Limb (tissue), 2 donors: Measurements from ENCODE around the gene CCT5.
"Not testable (repeated sequence)": the region's sequence is repeated elsewhere in the genome, so short reads cannot be mapped to it uniquely, and the experiment has no call there.

ENCODE experiments used
- DNase-seq, 2 donors: peaks; one replicate each; pipeline ENCODE4 v3.0.0-alpha.2; 2016; ENCODE audit errors: extremely low spot score in 2 of 2

The CCT5 gene

DNA sequence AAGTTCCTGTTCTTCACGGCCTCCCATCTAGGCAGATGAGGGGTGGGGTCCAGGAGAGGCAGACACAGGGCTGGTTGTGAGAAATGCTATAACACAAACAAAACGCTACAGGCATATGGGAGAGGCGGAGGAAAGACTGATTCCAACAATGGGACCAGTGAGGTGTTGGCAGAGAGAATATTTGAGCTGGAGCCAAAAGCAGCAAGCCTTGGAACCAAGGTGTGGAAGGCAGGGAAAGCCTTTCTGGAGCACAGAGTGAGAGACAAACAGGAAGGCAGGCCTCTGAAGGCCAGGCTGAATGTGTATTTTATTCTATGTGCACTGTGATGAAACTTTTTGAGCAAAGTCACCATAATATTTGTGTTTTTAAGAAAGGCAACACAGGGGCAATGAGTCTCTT is 3.3 kb upstream of the CCT5 start:
- DNase-seq = no peak

DNA sequence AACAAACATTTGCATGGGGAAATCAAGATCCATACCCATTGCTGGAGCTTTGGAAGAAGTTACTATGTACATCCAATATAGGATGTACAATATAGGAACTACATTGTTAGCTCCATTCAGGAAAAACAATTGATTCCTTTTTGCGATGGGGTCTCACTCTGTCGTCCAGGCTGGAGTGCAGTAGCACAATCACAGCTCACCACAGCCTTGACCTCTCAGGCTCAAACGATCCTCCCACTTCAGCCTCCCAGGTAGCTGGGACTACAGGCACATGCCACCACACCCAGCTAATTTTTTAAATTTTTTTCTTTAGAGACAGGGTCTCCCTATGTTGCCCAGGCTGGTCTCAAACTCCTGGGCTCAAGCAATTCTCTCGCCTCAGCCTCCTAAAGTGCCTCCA is 2.9 kb upstream of the CCT5 start:
- DNase-seq = not testable (repeated sequence)

DNA sequence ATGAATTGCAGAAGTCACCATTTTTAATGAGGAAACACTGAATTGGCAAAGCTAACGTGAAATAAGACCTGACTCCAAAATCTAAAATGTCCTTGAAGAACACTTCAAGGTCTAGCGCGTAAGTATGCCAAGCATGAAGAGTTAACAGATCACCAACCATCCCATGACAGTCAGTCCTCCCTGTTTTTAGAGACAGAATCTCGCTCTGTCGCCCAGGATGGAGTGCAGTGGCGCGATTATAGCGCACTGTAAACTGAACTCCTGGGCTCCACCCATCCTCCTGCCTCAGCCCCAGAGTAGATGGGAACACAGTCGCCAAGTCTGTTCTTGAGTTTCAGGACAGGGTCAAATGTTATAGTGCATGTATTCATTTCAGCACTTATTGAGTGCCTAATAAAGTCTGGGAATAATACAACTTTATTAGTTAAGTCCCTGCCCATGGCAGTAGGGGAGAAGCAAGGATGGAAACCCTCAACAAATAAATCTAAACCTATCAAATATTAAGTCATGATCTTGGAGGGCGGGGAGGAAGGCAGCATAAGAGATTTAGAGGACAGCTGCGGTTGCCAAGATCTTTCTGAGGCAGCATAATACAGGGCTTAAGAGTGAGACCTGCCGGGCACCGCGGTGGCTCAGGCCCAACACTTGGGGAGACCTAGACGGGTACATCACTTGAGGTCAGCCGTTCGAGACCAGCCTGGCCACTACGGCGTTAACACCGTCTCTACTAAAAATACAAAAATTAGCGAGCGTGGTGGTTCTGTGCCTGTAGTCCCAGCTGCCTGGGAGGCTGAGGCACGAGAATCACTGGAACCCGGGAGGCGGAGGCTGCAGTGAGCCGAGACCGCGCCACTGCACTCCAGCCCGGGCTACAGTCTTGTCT is 1.5 kb upstream of the CCT5 start:
- no peak for DNase-seq

DNA sequence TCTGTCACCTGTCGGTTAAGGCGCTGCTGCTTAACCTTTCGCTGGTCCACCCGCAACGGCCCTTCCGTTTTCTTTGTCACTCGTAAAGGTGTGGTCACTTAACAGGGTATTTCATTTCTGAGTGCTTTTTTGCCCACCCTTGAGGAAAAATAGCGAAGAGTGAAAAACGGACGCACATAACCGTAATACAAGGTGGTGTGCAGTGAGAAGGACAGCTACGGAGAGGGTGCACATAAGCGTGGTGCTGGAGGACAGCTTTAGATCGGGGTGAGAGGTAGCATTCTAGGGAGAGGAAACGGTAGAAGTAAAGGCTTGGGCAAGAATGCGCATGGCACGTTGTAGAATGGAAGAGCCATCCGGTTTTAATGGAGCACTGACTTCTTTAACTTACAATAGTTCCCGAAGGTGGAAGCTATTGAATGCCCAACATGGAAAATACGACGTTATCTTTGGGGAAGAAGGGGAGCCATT is 761 bp downstream of the CCT5 start:
- no peak for DNase-seq

DNA sequence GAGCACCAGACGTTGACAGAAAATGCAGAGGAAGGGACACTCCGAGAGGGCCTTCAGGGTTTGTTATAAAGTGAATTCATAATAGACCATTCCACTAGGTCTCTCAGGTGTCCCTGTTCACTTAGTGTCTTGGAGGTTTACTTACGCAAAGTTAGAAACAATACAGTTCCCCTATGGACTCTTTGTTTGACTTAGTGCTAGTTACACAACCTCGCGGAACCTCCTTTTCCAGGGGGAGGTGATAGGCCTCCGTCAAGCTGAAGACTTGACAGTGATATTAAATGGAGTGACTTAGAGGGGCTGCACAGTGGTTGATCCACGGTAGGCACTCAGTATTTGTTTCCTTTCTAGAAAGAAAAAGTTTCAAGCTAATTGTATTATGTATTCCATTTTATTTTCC is 1.3 kb downstream of the CCT5 start:
- DNase-seq = no peak

DNA sequence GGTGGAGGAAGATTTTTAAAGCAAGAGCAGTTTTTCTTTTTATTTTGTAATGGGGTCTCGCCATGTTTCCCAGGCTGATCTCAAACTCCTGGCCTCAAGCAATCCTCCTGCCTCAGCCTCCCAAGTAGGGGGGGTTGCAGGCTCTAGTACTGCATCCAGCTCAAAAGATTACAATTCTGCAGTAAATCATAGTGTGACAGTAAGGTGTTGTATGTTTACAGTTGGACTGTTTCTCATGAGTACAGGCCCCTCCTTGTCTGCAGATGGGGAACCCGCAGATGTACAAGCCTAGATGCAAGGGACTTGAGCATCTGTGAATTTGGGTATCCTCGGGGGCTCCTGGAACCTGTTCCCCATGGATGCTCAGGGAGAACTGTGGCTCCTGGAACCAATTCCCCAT is 3.3 kb downstream of the CCT5 start:
- DNase-seq = no peak

DNA sequence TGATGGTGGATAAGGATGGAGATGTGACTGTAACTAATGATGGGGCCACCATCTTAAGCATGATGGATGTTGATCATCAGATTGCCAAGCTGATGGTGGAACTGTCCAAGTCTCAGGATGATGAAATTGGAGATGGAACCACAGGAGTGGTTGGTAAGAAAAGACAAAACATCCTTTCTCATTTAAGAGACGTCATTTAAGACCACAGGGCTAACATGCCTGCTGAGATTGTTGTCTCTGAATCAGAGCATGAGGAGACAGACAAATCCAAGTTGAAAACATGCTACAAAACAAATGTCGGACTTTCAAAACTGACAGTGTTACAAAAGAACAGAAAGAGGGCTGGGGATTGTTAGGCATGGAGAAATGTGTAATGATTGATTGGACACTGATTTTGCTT is 4.6 kb downstream of the CCT5 start:
- no peak for DNase-seq

DNA sequence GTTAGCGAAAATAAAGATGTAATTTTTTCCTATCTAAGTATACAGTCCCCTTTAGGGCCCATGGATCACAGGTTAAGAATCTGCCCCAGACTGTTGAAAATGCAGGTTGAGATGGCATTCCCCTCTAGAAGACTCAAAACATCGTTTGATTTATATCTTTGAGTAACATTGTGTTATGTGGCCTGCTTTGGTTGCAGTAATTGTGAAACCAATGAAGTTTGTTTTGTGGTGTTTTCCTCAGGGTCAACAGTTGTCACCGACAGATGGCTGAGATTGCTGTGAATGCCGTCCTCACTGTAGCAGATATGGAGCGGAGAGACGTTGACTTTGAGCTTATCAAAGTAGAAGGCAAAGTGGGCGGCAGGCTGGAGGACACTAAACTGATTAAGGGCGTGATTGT is 7.8 kb downstream of the CCT5 start:
- DNase-seq = no peak

DNA sequence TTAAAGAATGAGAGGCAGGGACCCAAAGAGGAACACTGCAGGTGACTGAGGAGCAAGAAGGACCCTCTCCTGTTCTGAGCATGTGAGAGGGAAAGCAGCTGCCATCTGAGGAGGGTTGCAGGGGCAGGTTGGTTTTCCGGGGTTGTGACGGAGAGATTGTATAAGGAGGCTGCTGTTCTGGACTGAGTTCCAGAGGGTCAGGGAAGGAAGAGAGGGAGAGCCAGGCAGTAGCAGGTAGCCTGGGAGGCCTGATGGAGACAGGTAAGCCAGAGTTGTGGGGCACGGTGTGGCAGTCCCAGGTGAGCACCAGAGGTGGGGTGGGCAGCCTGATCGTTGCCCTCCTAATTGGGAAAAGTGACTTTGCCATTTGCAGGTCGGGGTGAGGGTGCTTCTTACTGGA is 9.8 kb downstream of the CCT5 start:
- no peak for DNase-seq

DNA sequence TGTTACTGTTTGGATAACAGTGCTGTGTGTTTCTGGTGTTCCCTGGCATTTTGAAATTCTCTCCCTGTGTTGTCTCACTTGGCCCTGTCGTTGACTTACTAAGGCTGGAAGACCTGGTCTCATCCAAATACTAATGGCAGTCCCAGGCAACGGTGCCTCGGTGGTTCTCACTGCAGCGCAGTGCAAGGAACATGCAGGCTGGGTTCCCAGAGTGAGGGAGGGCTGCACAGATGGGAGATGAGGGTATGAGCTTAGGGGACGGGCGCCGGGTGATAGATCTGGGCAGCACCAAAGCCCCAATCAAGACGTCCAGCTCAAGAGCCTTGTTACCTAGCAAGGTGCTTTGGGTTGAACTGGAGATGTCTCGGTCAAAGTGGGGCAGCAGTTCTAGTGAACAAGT is 11.0 kb downstream of the CCT5 start:
- DNase-seq = no peak

DNA sequence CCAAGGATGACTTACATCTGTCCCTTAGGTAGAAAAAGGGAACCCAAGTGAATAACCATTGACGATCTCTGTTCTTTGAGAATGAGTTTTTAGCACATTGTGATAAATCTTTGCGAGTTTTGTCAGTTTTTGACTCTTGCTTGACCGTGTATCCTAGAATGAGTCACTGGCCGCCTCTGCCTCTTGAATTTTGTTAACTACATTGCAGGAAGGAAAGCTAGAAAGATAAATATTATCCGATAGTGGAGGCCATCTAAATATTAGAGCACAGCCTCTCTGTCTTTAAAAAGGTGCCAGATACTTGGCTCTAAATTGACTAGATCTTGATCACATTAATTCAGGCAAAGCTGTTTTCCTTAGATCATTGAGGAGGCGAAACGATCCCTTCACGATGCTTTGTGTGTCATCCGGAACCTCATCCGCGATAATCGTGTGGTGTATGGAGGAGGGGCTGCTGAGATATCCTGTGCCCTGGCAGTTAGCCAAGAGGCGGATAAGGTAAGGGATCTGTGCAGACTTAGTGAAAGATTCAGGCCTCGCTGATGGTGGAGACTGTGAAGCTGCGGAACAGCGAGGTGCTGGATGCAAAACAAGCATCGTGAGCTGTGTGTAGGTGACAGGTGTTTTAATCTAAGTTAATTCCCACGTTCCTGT is 12.2 kb downstream of the CCT5 start:
- DNase-seq = no peak

DNA sequence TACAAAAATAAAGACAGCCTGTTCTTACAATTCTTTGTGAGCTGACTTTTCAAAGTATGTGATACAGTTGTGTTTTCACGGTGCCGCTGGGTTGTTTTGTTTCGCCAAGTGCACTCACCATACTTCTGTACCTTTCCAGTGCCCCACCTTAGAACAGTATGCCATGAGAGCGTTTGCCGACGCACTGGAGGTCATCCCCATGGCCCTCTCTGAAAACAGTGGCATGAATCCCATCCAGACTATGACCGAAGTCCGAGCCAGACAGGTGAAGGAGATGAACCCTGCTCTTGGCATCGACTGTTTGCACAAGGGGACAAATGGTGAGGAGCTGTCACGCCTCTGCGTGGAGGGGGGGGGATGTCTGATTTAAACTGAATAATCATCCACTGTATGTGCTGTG is 12.9 kb downstream of the CCT5 start:
- no peak for DNase-seq

DNA sequence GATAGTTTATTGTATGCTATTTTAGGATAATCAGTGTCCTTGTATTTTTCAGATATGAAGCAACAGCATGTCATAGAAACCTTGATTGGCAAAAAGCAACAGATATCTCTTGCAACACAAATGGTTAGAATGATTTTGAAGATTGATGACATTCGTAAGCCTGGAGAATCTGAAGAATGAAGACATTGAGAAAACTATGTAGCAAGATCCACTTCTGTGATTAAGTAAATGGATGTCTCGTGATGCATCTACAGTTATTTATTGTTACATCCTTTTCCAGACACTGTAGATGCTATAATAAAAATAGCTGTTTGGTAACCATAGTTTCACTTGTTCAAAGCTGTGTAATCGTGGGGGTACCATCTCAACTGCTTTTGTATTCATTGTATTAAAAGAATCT is 14.5 kb downstream of the CCT5 start:
- DNase-seq = no peak

DNA sequence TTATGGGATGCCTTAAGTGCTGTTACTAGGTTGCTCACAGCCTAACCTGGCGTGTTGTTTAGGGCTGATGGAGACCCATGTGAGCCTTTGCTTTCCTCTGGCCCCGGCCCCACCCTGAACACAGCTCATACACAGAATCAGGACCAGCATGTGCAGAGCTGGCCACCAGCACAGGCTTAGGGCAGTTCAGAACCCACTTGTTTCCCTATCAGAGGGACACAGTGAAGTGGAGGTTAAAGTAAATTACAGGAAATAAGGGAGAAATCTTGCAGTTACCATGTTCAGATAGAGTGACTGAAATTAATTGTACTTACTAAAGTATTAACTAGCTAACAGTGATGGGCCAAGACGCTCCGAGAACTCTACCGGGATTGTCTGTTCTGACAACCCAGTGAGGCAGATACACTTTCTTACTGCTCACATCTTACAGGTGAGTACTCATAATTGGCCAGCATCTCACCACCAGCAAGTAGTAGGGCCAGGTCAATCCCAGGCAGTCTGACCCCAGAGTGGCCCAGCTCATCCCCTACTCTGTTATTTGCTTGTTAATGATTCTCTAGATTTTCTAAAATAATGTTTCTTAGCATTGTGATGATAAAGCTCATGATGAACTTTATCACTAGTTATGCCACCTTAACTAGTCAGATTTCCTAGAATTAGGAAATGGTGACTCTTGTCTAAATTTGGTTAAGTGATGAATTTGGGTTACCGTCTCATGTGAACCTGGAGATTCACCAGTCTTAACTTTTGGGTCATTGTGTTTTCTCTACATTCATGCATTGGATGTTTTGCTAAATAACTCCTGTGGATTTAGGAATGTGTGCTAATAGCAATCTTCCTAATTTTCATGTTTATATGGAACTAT is 15.4 kb downstream of the CCT5 start:
- no peak for DNase-seq

DNA sequence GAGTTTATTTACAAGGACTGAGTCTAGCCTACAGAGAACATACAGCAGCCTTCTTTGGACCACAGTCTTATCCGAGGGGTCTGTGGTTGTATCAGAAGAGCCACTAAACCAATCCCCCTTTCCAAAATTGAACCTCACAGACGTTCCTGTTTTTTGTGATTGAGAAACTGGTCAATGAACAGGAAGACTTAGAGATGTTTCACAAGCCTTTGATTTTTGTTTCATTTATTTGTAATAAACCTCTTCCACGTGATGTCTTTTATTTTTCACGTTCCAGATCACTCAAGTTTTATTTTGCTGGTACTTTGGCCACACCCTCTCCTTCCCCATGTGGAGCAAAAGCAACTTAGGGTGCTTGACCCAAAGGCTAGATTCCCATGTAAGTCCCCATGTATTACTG is 16.1 kb downstream of the CCT5 start:
- no peak for DNase-seq

DNA sequence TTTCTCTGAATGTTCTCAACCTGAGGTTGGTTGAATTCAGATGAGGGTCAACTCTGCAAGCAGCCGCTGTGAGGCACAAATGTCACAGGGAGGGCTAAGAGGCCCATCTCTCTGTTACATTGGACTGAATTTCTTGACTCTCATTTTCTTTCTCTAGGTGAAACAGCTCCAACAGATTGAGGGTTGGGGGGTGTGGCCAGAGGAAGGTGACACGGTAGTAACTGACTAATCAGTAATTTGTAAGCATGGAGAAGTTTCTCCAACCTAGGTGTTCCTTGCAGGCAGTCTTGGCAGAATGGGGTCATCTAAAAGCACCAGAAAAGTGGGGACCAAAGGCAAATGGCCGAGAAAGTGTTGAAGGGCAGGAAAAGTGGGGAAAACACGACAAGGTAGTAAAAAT is 16.8 kb downstream of the CCT5 start:
- no peak for DNase-seq

DNA sequence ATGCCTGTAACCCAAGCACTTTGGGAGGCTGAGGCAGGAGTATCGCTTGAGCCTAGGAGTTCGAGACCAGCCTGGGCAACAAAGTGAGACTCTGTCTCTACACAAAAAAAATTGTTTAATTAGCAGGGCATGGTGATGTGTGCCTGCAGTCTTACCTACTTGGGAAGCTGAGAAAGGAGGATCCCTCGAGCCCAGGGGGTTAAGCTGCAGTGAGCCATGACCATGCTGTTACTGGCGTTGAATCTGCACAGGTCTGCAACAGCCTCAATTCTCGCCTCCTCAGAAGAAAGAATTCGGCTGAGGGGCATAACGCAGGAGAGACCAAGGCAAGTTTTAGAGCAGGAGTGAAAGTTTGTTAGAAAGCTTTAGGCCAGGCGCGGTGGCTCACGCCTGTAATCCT is 18.0 kb downstream of the CCT5 start:
- DNase-seq = no peak

DNA sequence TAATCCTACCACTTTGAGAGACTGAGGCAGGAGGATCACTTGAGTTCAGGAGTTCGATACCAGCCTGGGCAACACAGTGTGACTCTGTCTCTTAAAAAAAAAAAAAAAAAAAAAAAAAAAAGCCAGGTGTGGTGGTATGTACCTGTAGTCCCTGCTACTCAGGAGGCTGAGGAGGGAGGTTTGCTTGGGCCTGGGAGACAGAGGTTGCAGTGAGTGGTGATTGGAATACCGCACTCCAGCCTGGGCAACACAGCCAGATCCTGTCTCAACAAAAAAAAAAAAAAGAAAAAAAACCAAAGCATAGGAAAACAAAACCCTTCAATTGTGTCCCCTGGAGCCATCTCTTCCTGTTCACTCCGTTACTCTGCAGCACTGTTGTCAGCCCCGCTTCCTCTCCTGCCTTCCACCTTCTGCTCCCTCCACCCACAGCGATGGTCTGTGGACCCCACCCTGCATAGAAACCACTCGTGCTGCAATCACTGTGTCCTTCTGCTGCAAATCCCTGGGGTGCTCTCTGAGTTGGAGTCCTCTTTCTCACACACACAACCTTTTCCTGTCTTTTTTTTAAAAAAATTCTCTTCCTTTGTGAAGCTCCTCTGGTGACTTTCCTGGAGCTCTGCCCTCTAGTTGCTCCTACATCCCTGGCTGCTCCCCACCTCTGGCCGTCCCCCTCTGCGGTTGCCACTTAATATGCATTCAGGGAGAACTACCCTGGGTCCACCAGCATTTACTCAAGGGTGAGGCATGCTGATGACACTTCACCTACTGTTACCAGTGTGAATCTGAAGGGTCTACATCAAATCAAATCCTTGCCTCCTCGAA is 22.2 kb downstream of the CCT5 start:
- DNase-seq = no peak

DNA sequence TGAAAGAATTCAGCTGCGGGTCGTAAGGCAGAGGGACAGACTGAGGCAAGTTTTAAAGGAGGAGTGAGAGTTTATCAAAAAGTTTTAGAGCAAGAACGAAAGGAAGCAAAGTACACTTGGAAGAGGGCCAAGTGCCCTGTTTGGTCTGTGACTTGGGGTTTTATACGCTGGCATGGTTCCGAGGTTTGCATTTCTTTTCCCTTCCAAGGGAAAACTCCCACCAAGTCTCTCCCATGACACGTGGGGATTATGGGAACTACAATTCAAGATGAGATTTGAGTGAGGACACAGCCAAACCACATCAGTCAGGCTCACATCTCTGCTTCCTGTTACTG is 22.8 kb downstream of the CCT5 start:
- not testable (repeated sequence) for DNase-seq

DNA sequence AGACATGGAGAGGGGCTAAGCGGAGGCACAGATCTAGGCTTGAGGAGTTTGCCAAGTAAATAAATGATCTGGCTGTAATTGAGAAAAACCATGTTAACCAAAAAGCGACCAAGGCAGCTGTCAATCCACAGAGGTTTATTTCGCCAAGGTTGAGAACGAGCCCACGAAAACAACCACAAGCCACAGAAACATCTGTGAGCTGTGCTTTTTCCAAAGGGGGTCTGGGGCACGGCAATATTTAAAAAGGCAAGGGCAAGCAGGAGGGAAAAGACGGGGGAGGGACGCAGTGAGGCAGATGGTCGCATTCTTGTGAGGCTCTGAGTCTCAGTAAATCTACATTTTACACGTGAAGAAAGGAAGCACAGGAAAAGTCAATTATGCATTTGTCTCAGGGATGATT is 25.4 kb downstream of the CCT5 start:
- DNase-seq = no peak

DNA sequence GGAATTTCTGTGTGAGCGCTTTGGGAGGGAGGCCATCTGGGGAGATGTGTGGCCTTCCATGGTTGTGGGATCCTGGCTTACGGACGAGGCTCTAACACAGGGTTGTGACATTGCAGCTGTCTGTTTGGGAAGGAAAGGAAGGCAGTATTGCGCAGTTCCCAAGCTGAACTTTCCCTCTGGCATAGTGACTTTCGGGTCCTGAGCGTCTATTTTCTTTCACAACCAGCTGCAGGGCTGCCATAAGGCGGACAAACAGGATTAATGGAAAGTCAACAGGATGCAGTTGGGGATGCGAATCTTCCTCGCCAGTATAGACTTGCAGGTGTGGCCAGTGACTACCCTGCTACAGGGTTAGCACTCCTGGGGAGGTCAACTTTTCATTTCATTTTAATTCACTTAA is 25.9 kb downstream of the CCT5 start:
- no peak for DNase-seq
